ENCODE measurements around the gene MACF1. TPM values are rescaled to one million over a fixed set of nuclear protein-coding genes. Genes with fewer than 3 reads are reported as not detected.

MACF1 gene
- total and polyA plus RNA-seq, 8 donors: 16.8 to 662 (median 236) TPM

DNA sequence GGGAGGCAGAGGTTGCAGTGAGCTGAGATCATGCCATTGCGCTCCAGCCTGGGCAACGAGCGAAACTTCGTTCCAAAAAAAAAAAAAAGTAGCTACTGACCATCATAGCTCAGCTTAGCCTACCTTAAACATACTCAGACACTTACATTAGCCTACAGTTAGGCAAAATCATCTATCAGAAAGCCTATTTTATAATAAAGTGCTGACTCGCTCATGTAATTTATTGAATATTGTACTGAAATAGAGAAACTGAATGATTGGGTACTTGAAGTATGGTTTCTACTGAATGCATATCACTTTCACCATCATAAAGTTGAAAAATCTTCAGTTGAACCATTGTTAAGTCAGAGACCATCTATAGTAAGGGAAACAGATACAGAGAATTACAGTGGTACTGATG is 193.0 kb downstream of the MACF1 start:
- Histone ChIP-seq H3K27me3 (no peaks in the 10 kb centered on the region), H3K4me1 (peaks cover 56 to 79% (median 67%) of the 10 kb centered on the region in 4 donors), H3K4me3 (no peak overlapping the region), H3K27ac (peak overlapping the region in 3 of 5 donors; percentile 82 to 89 (median 88)), H3K9me3 (no peaks in the 10 kb centered on the region), H3K36me3 (no peaks in the 10 kb centered on the region)
- WGBS, 5 donors: 72 to 98% (median 92%) methylated on average over 5 of the region's 5 CpGs
- DNase-seq: no peak
- intact Hi-C loops (cut with DNase I; ENCODE audit: low total_unique reads): no loop called here
- TF ChIP-seq EP300 (IDR thresholded peaks at IDR 0.05) (no peak), POLR2AphosphoS5 (IDR thresholded peaks at IDR 0.05) (no peak), POLR2A (IDR thresholded peaks at IDR 0.05) (no peak)
- TF ChIP-seq, protein P1, sequence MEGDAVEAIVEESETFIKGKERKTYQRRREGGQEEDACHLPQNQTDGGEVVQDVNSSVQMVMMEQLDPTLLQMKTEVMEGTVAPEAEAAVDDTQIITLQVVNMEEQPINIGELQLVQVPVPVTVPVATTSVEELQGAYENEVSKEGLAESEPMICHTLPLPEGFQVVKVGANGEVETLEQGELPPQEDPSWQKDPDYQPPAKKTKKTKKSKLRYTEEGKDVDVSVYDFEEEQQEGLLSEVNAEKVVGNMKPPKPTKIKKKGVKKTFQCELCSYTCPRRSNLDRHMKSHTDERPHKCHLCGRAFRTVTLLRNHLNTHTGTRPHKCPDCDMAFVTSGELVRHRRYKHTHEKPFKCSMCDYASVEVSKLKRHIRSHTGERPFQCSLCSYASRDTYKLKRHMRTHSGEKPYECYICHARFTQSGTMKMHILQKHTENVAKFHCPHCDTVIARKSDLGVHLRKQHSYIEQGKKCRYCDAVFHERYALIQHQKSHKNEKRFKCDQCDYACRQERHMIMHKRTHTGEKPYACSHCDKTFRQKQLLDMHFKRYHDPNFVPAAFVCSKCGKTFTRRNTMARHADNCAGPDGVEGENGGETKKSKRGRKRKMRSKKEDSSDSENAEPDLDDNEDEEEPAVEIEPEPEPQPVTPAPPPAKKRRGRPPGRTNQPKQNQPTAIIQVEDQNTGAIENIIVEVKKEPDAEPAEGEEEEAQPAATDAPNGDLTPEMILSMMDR (IDR thresholded peaks at IDR 0.05): no peak

DNA sequence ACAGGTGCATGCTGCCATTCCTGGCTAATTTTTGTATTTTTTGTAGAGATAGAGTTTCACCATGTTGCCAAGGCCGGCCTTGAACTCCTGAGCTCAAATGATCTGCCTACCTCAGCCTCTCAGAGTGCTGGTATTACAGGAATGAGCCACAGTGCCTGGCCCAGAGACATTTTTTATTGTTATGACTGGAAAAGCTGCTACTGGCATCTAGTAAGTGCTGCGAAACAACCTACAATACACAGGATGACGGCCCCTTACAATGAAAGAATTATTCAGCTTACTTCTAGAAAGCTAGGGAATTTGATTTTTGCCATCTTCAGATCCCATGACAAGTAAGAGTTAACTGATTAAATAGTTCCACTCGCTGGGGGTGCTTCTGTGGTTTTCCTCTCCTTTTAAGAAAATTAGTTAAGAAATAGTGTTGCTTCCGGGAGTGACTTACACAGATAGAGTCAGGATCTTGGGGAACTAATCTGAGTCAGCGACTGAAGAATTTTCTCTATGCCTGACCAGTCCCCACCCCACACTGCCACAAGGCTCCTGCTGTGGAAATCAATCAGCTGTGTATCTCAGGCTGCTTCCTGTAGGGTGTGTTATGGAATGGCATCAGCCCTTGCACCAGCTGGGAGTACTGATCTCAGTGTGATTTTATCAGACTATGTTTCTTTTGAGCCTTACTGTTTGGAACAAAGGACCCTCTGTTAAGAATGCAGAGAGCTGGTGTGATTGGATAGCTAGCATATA is 194.0 kb downstream of the MACF1 start:
- 34 to 45% (median 39%) methylated on average over 6 of the region's 6 CpGs for WGBS, 5 donors
- TF ChIP-seq POLR2A (IDR thresholded peaks at IDR 0.05): no peak
- TF ChIP-seq POLR2AphosphoS5 (IDR thresholded peaks at IDR 0.05): peak; percentile 50 to 91 (median 69)
- Histone ChIP-seq H3K27me3 (no peaks in the 10 kb centered on the region), H3K4me3 (no peak overlapping the region), H3K36me3 (no peaks in the 10 kb centered on the region), H3K27ac (peak overlapping the region; percentile 56 to 89 (median 82)), H3K9me3 (no peaks in the 10 kb centered on the region), H3K4me1 (peaks cover 50 to 70% (median 58%) of the 10 kb centered on the region in 4 donors)
- DNase-seq: peak; percentile 59 to 91
- intact Hi-C loops (cut with DNase I; ENCODE audit: low total_unique reads): no loop called here

DNA sequence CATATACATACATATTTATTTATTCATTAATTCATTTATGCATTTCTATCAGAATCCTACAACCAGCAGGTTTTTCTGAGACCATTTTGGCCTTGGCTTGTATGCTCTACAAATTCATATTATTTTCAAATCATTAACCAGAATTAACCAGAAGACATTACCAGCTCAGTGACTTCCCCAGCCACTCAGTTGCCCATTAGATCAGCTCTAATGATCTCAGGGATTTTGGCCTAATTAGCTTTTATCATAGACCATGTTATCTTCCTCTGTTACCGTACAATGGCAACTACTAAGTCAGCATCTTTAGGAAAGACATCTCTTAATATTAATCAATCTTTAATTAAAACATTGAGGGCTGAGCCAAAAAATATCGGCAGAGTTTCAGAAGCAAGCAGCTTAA is 196.6 kb downstream of the MACF1 start:
- DNase-seq: no peak
- Histone ChIP-seq H3K36me3 (no peaks in the 10 kb centered on the region), H3K27me3 (no peaks in the 10 kb centered on the region), H3K4me1 (peaks cover 26 to 58% (median 48%) of the 10 kb centered on the region in 4 donors), H3K4me3 (no peak overlapping the region), H3K27ac (no peak overlapping the region), H3K9me3 (no peaks in the 10 kb centered on the region)
- 83 to 93% (median 86%) methylated on average over 2 of the region's 2 CpGs for WGBS, 5 donors
- TF ChIP-seq, protein P1 (IDR thresholded peaks at IDR 0.05): no peak
- TF ChIP-seq POLR2A (IDR thresholded peaks at IDR 0.05) (no peak), EP300 (IDR thresholded peaks at IDR 0.05) (no peak), POLR2AphosphoS5 (IDR thresholded peaks at IDR 0.05) (no peak)
- intact Hi-C loops (cut with DNase I; ENCODE audit: low total_unique reads): no loop called here

DNA sequence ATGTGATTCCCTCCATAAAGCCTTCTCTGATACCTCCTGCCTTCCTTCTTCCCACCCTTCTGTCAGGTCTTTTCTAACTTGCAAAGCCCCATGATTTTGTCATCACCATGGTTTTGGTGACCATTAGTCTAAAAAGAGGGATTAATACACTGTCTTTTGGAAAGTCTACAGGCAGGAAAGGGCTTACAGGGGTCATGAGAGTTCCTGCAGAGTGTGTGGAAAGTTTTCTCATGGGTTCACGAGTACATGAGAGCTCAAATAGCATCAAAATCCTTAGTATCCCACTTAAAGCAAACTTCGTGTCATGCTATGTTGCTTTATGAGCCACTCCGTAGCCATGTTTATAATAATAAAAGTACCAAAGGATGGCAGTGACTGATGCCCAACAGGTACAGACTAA is 200.4 kb downstream of the MACF1 start:
- no peaks in the 10 kb centered on the region for H3K27me3 ChIP-seq
- no peaks in the 10 kb centered on the region for H3K36me3 ChIP-seq
- H3K27ac ChIP-seq: peak overlapping the region in 2 of 5 donors; percentile 12 to 95
- no peak for TF ChIP-seq POLR2AphosphoS5 (IDR thresholded peaks at IDR 0.05)
- no peak for TF ChIP-seq EP300 (IDR thresholded peaks at IDR 0.05)
- TF ChIP-seq POLR2A (IDR thresholded peaks at IDR 0.05): no peak
- TF ChIP-seq, protein P1 (IDR thresholded peaks at IDR 0.05): no peak
- no peak for DNase-seq
- no peaks in the 10 kb centered on the region for H3K9me3 ChIP-seq
- intact Hi-C loops (cut with DNase I; ENCODE audit: low total_unique reads): no loop called here
- WGBS, 5 donors: 76 to 93% (median 85%) methylated on average over 3 of the region's 3 CpGs
- peaks cover 25 to 51% (median 40%) of the 10 kb centered on the region in 4 donors for H3K4me1 ChIP-seq
- no peak overlapping the region for H3K4me3 ChIP-seq

DNA sequence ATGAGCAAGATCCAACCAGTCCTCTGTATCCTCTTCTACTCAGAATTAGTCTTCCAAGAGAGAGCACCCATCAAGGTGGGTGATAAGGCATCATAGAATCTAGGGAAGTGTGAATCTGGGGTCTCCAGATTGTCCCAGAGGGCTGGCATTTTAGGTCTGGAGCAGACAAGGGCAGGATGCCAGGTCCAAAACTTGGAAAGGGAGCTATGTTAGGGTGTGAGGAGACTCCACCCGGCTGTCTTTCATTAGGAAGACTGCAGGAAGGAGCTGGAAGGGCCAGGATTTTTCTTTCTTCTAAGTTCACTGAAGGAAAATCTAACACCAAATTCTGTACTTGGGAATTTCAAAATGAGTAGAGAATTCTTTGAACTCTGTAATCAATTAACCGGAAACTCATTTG is 200.9 kb downstream of the MACF1 start:
- TF ChIP-seq, protein P1 (IDR thresholded peaks at IDR 0.05): no peak
- TF ChIP-seq POLR2A (IDR thresholded peaks at IDR 0.05) (no peak), POLR2AphosphoS5 (IDR thresholded peaks at IDR 0.05) (no peak), EP300 (IDR thresholded peaks at IDR 0.05) (no peak)
- 45 to 59% (median 49%) methylated on average over 2 of the region's 2 CpGs for WGBS, 5 donors
- Histone ChIP-seq H3K36me3 (no peaks in the 10 kb centered on the region), H3K27ac (peak overlapping the region in 3 of 5 donors; percentile 12 to 95 (median 30)), H3K9me3 (no peaks in the 10 kb centered on the region), H3K4me1 (peaks cover 30 to 54% (median 42%) of the 10 kb centered on the region in 4 donors), H3K4me3 (no peak overlapping the region), H3K27me3 (no peaks in the 10 kb centered on the region)
- intact Hi-C loops (cut with DNase I; ENCODE audit: low total_unique reads): no loop called here
- no peak for DNase-seq
